HG03342 (cell line): ENCODE data around the gene COQ9.

Experiments used
- ATAC-seq: cut with Tn5 transposase; IDR thresholded peaks from one replicate; pipeline ENCODE4 v1.9.1; 2021; ENCODE audit warnings: mild to moderate bottlenecking, moderate library complexity; ENCODE audit not compliant: unreplicated experiment

COQ9 gene

DNA sequence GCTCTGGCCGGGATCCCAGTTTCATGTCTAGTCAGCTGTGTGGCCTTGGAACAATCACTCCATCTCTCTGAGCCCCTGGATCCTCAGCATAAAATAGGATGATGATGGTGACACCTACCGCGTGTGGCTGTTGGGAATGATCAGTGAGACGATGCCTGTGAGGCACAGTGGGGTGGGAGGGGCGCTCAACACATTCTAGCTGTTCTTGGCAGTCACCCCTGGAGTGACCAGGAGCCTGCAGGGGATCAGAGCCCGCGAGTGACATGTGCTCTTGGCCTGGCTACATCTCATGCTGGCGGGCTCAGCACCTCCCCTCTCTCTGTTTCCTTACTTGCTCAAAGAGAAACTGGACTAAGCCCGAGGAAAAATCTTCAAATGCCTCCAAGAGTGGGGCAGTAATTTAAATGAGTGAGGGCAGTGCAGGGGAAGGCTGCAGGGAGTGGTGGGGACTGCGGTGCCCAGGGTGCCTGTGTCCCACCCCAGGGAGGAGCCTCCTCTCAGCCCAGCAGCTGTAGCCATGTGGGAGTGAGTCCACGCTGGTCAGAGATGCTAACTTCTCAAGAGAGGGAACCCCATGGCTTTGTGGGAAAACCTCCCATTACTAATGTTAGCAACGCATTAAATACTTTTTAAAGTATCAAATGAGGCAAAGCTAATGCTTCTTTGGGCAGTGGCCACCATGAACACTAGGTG, 62.1 kb downstream of the COQ9 start:
- ATAC-seq = no peak

DNA sequence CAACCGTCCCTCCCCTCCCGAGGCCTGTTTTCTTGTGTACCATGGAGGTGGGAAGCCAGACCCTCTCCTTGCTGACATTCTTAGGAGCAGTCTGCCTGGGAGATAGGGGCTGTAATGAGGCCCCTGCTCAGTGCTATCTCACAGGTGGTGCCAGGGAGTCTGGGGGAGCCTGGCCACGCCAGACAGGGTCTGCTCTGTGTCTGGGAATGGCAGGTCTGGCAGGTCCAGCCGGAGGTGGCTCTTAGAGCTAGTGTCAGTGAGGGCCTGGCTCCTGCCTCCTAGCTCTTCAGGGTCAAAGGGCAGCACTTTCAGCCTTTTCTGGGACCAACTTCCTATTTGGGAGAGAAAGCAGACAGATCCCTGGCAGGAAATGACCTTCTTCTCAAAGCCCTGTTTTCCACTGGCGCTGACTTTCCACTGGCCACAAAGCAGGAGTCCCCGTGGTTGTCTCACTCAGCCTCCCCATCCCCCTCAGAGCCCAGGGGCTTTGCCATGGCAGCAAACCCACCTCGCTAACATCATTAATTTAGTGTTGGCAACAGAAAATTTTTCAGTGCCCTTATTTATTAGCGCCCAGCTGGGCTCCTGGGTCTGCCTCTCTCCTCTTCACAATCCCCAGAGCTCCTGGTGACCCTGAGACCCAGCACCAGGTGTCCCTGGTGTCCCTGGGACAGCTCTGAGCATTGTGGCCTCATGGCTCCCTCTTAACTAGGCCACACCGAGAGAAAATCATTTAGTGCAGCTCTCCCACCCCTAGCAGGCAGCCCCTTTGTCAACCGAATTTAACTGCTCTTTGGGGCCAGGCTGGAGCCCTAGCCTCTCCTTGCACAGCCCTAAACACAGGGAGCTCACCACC, 63.0 kb downstream of the COQ9 start:
- ATAC-seq = no peak
